ENCODE results near the gene SELENOO. TPM values are rescaled to one million over a fixed set of nuclear protein-coding genes. Genes with fewer than 3 reads are reported as not detected.
"Not testable (repeated sequence)": the region's sequence is repeated elsewhere in the genome, so short reads cannot be mapped to it uniquely, and the experiment has no call there.

Gene SELENOO
- total and polyA plus RNA-seq, 3 experiments from 2014 or later: 6.1 to 25.9 (median 22.3) TPM

GRCh38 chr22:50162391-50162956 lies 38.3 kb upstream of the SELENOO start:
- H3K9me3 ChIP-seq (ENCODE audit: low read length): no peaks in the 10 kb centered on the region
- H3K36me3 Mint-ChIP-seq: no peaks in the 10 kb centered on the region
- no peak for DNase-seq
- ChIA-PET CTCF (no interaction called here), POLR2A (no interaction called here)
- H3K4me3 ChIP-seq (ENCODE audit: low read length): no peak overlapping the region
- no peaks in the 10 kb centered on the region for H3K4me1 Mint-ChIP-seq
- H3K4me3 Mint-ChIP-seq: no peak overlapping the region
- H3K27ac Mint-ChIP-seq: no peak overlapping the region
- peaks cover 9 to 37% of the 10 kb centered on the region in 2 donors for H3K27me3 Mint-ChIP-seq
- no peaks in the 10 kb centered on the region for H3K27me3 ChIP-seq (ENCODE audit: insufficient read depth, low read length, poor library complexity, severe bottlenecking)
- H3K9me3 Mint-ChIP-seq: no peaks in the 10 kb centered on the region
- no peak overlapping the region for H3K27ac ChIP-seq (ENCODE audit: low read depth, low read length)
- H3K4me1 ChIP-seq (ENCODE audit: insufficient read depth, low read length): no peaks in the 10 kb centered on the region
- no peaks in the 10 kb centered on the region for H3K36me3 ChIP-seq (ENCODE audit: insufficient read depth, low read length)

GRCh38 chr22:50165436-50166123 lies 35.2 kb upstream of the SELENOO start:
- H3K4me1 Mint-ChIP-seq: peaks cover 0 to 7% (median 2%) of the 10 kb centered on the region in 3 donors
- Histone ChIP-seq H3K36me3 (ENCODE audit: insufficient read depth, low read length) (no peaks in the 10 kb centered on the region), H3K27me3 (ENCODE audit: insufficient read depth, low read length, poor library complexity, severe bottlenecking) (no peaks in the 10 kb centered on the region), H3K27ac (ENCODE audit: low read depth, low read length) (no peak overlapping the region), H3K4me1 (ENCODE audit: insufficient read depth, low read length) (no peaks in the 10 kb centered on the region), H3K4me3 (ENCODE audit: low read length) (no peak overlapping the region), H3K9me3 (ENCODE audit: low read length) (no peaks in the 10 kb centered on the region)
- no peak overlapping the region for H3K27ac Mint-ChIP-seq
- no peak overlapping the region for H3K4me3 Mint-ChIP-seq
- POLR2A ChIA-PET: no interaction called here
- no peak for DNase-seq
- no peaks in the 10 kb centered on the region for H3K36me3 Mint-ChIP-seq
- no peaks in the 10 kb centered on the region for H3K9me3 Mint-ChIP-seq
- H3K27me3 Mint-ChIP-seq: peaks cover 21 to 45% of the 10 kb centered on the region in 2 donors
- CTCF ChIA-PET: no interaction called here

- CTCF ChIA-PET: no interaction called here
- H3K27ac ChIP-seq (ENCODE audit: low read depth, low read length): no peak overlapping the region
- Mint-ChIP-seq H3K4me1 (peaks cover 0 to 11% (median 5%) of the 10 kb centered on the region in 3 donors), H3K9me3 (no peaks in the 10 kb centered on the region), H3K27ac (peak overlapping the region in 2 of 8 donors; percentile 26 to 56), H3K27me3 (peaks cover 28 to 50% of the 10 kb centered on the region in 2 donors), H3K36me3 (no peaks in the 10 kb centered on the region), H3K4me3 (no peak overlapping the region)
- peaks cover 4% of the 10 kb centered on the region for H3K27me3 ChIP-seq (ENCODE audit: insufficient read depth, low read length, poor library complexity, severe bottlenecking)
- POLR2A ChIA-PET: no interaction called here
- H3K4me1 ChIP-seq (ENCODE audit: insufficient read depth, low read length): no peaks in the 10 kb centered on the region
- no peaks in the 10 kb centered on the region for H3K36me3 ChIP-seq (ENCODE audit: insufficient read depth, low read length)
- H3K9me3 ChIP-seq (ENCODE audit: low read length): no peaks in the 10 kb centered on the region
- H3K4me3 ChIP-seq (ENCODE audit: low read length): no peak overlapping the region
- no peak for DNase-seq
These were observed 32.9 kb upstream of the SELENOO start for GRCh38 chr22:50167689-50168489.

GRCh38 chr22:50168490-50169180 lies 32.2 kb upstream of the SELENOO start:
- H3K36me3 Mint-ChIP-seq; CTCF ChIA-PET; H3K4me3 ChIP-seq (ENCODE audit: low read length); POLR2A ChIA-PET; H3K4me1 ChIP-seq (ENCODE audit: insufficient read depth, low read length); H3K36me3 ChIP-seq (ENCODE audit: insufficient read depth, low read length); H3K9me3 Mint-ChIP-seq; H3K27ac ChIP-seq (ENCODE audit: low read depth, low read length); H3K9me3 ChIP-seq (ENCODE audit: low read length); DNase-seq; H3K27me3 ChIP-seq (ENCODE audit: insufficient read depth, low read length, poor library complexity, severe bottlenecking): not testable (repeated sequence)
- Mint-ChIP-seq H3K27me3 (peaks cover 28 to 48% of the 10 kb centered on the region in 2 donors), H3K27ac (peak overlapping the region in 3 of 8 donors; percentile 39 to 56 (median 56)), H3K4me1 (peaks cover 0 to 11% (median 5%) of the 10 kb centered on the region in 3 donors), H3K4me3 (peak overlapping the region; percentile 25 to 92 (median 63))

- peak overlapping the region; percentile 25 to 92 (median 63) for H3K4me3 Mint-ChIP-seq
- Histone ChIP-seq H3K4me3 (ENCODE audit: low read length) (no peak overlapping the region), H3K9me3 (ENCODE audit: low read length) (no peaks in the 10 kb centered on the region), H3K27ac (ENCODE audit: low read depth, low read length) (no peak overlapping the region), H3K27me3 (ENCODE audit: insufficient read depth, low read length, poor library complexity, severe bottlenecking) (peaks cover 4% of the 10 kb centered on the region), H3K4me1 (ENCODE audit: insufficient read depth, low read length) (no peaks in the 10 kb centered on the region), H3K36me3 (ENCODE audit: insufficient read depth, low read length) (no peaks in the 10 kb centered on the region)
- no peaks in the 10 kb centered on the region for H3K36me3 Mint-ChIP-seq
- no peaks in the 10 kb centered on the region for H3K9me3 Mint-ChIP-seq
- H3K27ac Mint-ChIP-seq: peak overlapping the region in 2 of 8 donors; percentile 39 to 92
- peaks cover 29 to 45% of the 10 kb centered on the region in 2 donors for H3K27me3 Mint-ChIP-seq
- ChIA-PET CTCF (no interaction called here), POLR2A (no interaction called here)
- DNase-seq: no peak
- H3K4me1 Mint-ChIP-seq: peaks cover 0 to 11% (median 5%) of the 10 kb centered on the region in 3 donors
These were observed 31.5 kb upstream of the SELENOO start for GRCh38 chr22:50169181-50169759.

GRCh38 chr22:50169774-50170341 lies 31.0 kb upstream of the SELENOO start:
- peak in 1 of 5 donors; percentile 51 for DNase-seq
- CTCF ChIA-PET: no interaction called here
- H3K27ac Mint-ChIP-seq: no peak overlapping the region
- no peak overlapping the region for H3K27ac ChIP-seq (ENCODE audit: low read depth, low read length)
- no peaks in the 10 kb centered on the region for H3K36me3 Mint-ChIP-seq
- peaks cover 4% of the 10 kb centered on the region for H3K27me3 ChIP-seq (ENCODE audit: insufficient read depth, low read length, poor library complexity, severe bottlenecking)
- H3K27me3 Mint-ChIP-seq: peaks cover 31 to 41% of the 10 kb centered on the region in 2 donors
- H3K4me3 Mint-ChIP-seq: peak overlapping the region in 2 of 7 donors; percentile 49 to 64
- POLR2A ChIA-PET: no interaction called here
- H3K36me3 ChIP-seq (ENCODE audit: insufficient read depth, low read length): no peaks in the 10 kb centered on the region
- H3K4me1 Mint-ChIP-seq: peaks cover 0 to 11% (median 5%) of the 10 kb centered on the region in 3 donors
- H3K9me3 Mint-ChIP-seq: no peaks in the 10 kb centered on the region
- H3K4me3 ChIP-seq (ENCODE audit: low read length): no peak overlapping the region
- no peaks in the 10 kb centered on the region for H3K4me1 ChIP-seq (ENCODE audit: insufficient read depth, low read length)
- no peaks in the 10 kb centered on the region for H3K9me3 ChIP-seq (ENCODE audit: low read length)

- POLR2A ChIA-PET: no interaction called here
- Histone ChIP-seq H3K4me3 (ENCODE audit: low read length) (no peak within 1 kb of the TSS), H3K27me3 (ENCODE audit: insufficient read depth, low read length, poor library complexity, severe bottlenecking) (peaks cover 4% of the 10 kb centered on the region), H3K9me3 (ENCODE audit: low read length) (no peaks in the 10 kb centered on the region), H3K36me3 (ENCODE audit: insufficient read depth, low read length) (no peaks in the 10 kb centered on the region), H3K4me1 (ENCODE audit: insufficient read depth, low read length) (no peaks in the 10 kb centered on the region), H3K27ac (ENCODE audit: low read depth, low read length) (no peak within 1 kb of the TSS)
- peak within 1 kb of the TSS in 6 of 7 donors; percentile 59 to 83 (median 68) for H3K4me3 Mint-ChIP-seq
- CTCF ChIA-PET: no interaction called here
- peaks cover 32 to 36% of the 10 kb centered on the region in 2 donors for H3K27me3 Mint-ChIP-seq
- peak in 1 of 5 donors; percentile 49 for DNase-seq
- peak within 1 kb of the TSS in 1 of 8 donors; percentile 43 for H3K27ac Mint-ChIP-seq
- H3K9me3 Mint-ChIP-seq: no peaks in the 10 kb centered on the region
- H3K4me1 Mint-ChIP-seq: peaks cover 0 to 11% (median 5%) of the 10 kb centered on the region in 3 donors
- no peaks in the 10 kb centered on the region for H3K36me3 Mint-ChIP-seq
These were observed 30.1 kb upstream of the SELENOO start, which contains the start of gene PANX2 for GRCh38 chr22:50170453-50171318. Gene PANX2 (plus strand): TSS chr22:50170731. CDS start chr22:50170731, 0 bp downstream.

All from CD8-positive, alpha-beta memory T cell (primary cell).